Fibroblast of skin of abdomen (primary cell): ENCODE data around the gene CYP4F2. TPM values are rescaled to one million over a fixed set of nuclear protein-coding genes. Genes with fewer than 3 reads are reported as not detected.
"Not testable (repeated sequence)": the region's sequence is repeated elsewhere in the genome, so short reads cannot be mapped to it uniquely, and the experiment has no call there.

Source experiments
- DNase-seq: peaks from one replicate; pipeline ENCODE4 v3.0.0-alpha.2; 2013
- polyA plus RNA-seq, 2 experiments: library from polyadenylated mRNA; unstranded; fragments of 120-200 nt; gene quantifications; one replicate each; pipeline ENCODE4 v1.2.1, GENCODE V29; 2013; ENCODE audit not compliant: insufficient read length in 2 of 2

CYP4F2 gene
- polyA plus RNA-seq (2013, experiment 1 of 2; ENCODE audit: insufficient read length), result not detected
- not detected for polyA plus RNA-seq (2013, experiment 2 of 2; ENCODE audit: insufficient read length)

GRCh38 chr19:15897738-15898276 is at the start of gene CYP4F2:
Gene CYP4F2 (minus strand): TSS chr19:15898074. CDS start chr19:15897611, 463 bp downstream.
- no peak for DNase-seq

DNA sequence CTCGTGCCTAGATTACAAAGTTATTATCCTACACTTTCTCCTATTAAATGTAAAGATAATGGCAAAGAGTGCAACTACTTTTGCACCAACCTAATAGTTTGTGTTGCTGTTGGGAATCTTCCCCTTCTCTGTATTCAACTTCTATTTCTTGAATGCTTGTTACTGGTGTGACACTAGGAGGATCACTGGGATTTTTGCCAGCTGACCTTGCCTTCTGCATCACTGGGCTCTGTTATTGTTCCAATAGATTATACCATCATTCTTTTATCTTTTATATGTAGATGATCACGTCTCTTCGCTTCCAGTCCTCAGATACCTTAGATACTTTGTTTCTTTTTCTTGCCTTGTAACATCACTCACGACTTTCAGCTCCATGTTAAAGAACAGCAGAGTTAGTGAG is 47.4 kb upstream of the CYP4F2 start:
- DNase-seq, result no peak

GRCh38 chr19:15944401-15944800 is 46.5 kb upstream of the CYP4F2 start:
- DNase-seq, result no peak

GRCh38 chr19:15937771-15938170 is 39.9 kb upstream of the CYP4F2 start:
- no peak for DNase-seq

GRCh38 chr19:15936950-15937349 is 39.1 kb upstream of the CYP4F2 start:
- DNase-seq, result no peak

GRCh38 chr19:15936173-15936572 is 38.3 kb upstream of the CYP4F2 start:
- DNase-seq, result no peak

DNA sequence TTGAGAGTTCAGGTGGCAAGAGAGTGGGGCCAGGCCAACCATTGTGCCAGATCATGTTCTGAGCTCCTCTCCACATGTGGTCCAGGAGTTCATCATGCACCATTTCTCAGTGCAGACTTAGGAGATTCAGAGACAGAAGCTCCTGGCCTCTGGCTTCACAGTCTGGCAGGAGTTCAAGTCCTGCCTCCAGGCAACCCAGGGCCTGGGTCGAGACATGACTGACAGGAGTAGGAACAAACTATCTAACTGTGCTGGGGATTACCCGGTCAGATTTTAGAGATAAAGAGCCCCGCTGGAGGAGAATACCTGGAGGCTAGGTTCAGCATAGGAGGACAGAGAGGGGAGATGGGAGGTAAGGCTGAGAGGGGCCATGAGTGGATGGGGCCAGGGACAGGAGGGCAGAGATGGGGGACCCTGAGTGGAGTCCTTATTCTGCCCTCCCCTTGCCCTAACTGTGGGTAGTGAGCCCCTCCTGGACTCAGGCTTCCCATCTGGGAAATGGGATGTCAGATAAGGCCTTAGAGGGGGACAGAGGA is 37.4 kb upstream of the CYP4F2 start:
- DNase-seq, result no peak

- DNase-seq, result no peak
These were observed 36.6 kb upstream of the CYP4F2 start, which contains the start of gene CYP4F11 for GRCh38 chr19:15934332-15935078. Gene CYP4F11 (minus strand): TSS chr19:15934529. CDS start chr19:15934408, 121 bp downstream.

- not testable (repeated sequence) for DNase-seq
These were observed 36.0 kb upstream of the CYP4F2 start for GRCh38 chr19:15933761-15934331.

GRCh38 chr19:15928321-15928720 is 30.4 kb upstream of the CYP4F2 start:
- no peak for DNase-seq

- no peak for DNase-seq
These were observed 28.6 kb upstream of the CYP4F2 start for GRCh38 chr19:15926484-15926883.

DNA sequence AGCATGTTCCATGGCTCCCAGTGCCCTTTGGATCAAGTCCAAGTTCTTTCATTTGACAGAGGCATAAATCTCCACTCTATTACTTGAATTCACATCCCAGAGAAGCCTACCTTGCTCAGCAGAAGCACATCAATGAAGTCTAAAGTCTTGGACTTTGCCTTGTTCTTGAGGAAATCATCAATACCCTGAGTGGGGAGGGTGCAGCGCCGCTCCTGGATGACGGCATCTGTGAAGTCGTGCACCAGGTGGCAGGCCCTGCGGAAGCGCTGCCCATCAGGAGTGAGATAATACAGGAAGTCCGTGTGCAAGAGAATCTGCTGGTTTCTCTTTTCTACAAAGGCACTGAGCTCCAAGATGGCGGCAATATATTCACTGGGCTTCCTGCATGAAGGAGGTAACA is 25.8 kb upstream of the CYP4F2 start:
- no peak for DNase-seq

GRCh38 chr19:15922021-15922420 is 24.1 kb upstream of the CYP4F2 start:
- DNase-seq, result no peak

DNA sequence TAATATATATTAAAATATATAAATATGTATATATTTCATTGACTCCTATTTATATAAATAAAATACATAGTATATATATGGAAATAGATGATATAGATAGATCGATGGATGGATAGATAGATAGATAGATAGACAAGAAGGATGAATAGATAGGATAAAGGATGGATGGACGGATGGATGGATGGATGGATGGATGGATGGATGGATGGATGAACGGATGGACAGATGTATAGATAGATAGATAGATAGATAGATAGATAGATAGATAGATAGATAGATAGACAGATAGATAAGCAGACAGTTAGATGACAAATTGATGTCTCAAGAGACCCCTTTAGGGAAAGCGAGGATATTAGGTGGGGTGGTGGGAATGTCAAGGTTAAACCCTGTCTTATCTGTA is 21.4 kb upstream of the CYP4F2 start:
- DNase-seq, result no peak

GRCh38 chr19:15915109-15915508 is 17.2 kb upstream of the CYP4F2 start:
- no peak for DNase-seq

DNA sequence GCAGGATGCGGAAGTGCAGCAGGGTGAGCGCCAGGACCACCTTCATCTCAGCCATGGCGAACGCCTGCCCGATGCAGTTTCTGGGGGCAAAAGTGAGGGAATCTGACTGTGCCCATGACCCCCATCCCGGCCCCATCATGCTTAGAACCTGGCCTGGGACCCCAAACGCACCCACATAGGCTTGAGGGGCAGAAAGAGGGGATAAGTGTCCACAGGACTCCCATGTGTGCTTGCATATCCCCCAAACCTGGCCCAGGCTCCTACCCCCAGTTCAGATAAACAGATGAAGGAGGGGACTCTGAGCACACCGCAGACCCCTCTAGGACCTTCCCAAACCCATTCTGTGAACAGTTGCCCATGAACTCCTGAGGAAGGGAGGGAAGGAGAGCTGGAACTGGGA is 16.0 kb upstream of the CYP4F2 start:
- no peak for DNase-seq

- DNase-seq, result no peak
These were observed 15.5 kb upstream of the CYP4F2 start for GRCh38 chr19:15913384-15913783.

DNA sequence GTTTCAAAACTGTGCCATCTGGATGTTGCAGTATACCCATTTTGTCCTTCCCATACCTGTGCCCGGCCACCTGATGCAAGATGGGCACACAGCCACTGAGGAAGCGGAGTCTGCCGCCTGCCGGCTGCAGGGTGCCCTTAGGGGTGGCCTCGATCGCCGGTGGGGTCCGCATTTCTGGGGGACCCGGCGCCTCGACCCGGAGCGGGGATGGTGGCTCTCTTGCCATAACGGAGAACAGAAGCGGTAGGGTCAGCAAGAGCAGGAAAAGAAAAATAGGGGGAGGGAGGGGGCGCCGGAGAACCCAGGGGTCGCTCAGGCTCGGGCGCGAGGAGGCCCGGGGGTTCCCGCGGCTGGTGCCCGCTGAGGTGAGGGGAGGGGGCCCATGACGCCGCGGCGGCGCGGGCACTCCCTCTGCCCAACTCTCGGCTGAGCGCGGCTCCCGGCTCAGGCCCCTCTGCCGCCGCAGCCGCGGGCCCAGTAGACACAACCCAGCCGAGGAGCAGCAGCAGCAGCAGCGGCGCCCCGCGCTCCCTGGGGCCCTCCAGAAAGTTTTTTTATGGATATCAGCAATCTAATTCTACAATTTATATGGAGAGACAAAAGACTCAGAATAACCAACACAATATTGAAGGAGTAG is 13.8 kb upstream of the CYP4F2 start:
- DNase-seq, result no peak

DNA sequence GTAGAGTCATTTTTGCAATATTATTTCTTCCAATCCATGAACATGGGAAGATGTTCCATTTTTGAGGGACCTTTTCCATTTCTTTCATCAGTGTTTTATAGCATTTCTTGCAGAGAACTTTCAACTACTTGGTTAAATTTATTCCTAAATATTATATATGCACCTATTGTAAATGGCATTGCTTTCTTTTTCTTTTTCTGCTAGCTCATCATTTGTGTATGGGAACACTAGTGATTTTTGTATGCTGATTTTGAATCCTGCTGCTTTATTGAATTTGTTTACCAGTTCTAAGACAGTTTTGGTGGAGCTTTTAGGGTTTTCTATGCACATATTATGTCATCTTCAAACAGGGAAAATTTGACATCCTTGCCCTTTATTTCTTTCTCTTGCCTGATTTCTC is 7.2 kb upstream of the CYP4F2 start:
- no peak for DNase-seq

DNA sequence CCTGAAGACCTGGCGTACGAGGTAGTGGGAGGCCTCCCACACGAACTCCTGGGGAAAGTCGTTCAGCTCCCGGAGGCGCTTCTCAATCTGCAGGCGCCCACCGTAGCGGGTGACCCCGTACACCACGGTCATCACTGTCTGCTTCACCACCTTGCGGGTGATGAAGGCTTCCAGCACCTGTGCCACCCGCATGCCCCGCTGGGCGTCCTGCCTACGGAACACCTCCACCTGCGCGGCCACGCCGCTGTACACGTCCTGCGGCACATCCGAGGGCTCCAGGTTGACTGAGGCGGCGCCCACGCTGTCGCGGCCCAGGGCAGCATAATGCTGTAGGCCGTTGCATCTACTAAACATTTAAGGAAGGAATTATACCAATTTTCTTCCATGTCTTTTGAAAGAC is 5.0 kb upstream of the CYP4F2 start:
- DNase-seq, result not testable (repeated sequence)

GRCh38 chr19:15902254-15902653 is 4.4 kb upstream of the CYP4F2 start:
- no peak for DNase-seq

GRCh38 chr19:15900504-15900903 is 2.6 kb upstream of the CYP4F2 start:
- DNase-seq, result no peak

DNA sequence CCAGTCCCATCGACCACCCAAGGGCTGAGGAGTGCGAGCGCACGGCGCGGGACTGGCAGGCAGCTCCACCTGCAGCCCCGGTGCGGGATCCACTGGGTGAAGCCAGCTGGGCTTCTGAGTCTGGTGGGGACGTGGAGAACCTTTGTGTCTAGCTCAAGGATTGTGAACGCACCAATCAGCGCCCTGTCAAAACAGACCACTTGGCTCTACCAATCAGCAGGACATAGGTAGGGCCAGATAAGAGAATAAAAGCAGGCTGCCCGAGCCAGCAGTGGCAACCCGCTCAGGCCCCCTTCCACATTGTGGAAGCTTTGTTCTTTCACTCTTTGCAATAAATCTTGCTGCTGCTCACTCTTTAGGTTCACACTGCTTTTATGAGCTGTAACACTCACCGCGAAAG is 2.2 kb upstream of the CYP4F2 start:
- not testable (repeated sequence) for DNase-seq
